Upper lobe of left lung (tissue), 4 donors: ENCODE data around the gene ARSH.

Experiments used
- POLR2A ChIP-seq, 4 donors: fragments of 450-650 bp; IDR thresholded peaks; one replicate each; pipeline ENCODE4 v1.5.1; 2016 to 2017; ENCODE audit warnings: antibody characterized with exemption in 4 of 4, mild to moderate bottlenecking in 2 of 4
- POLR2AphosphoS5 ChIP-seq, 2 donors: sonication (generic); formaldehyde crosslinking; IDR thresholded peaks; one replicate each; pipeline ENCODE4 v1.5.1; 2017; ENCODE audit warnings: antibody characterized with exemption in 2 of 2
- TF ChIP-seq, protein P1 (sequence below), 6 experiments: fragments of 450-650 bp in 4 of 6; fragments of 200-600 bp in 2 of 6; sonication (generic) in 2 of 6; IDR thresholded peaks; one replicate each; pipeline ENCODE4 v1.5.1; 2016 to 2019; ENCODE audit warnings: antibody characterized with exemption in 6 of 6

DNA sequence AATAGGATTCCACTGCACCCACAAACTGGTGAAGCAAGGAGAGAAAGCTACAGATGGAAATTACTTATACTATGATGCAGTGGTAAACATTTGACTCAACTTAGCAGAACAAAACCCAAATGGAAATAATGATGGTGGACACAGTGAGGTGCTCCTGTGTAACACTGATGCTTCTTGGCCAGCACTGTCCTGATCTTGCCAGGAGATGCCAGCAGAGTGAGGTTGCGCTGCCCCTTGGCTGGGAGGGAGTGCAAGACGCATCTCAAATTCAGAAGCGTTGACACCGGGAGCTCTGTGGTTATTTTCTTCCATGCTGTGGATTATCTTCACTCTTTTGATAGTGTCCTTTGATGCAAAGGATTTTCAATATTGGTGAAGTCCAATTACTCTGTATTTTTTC lies 22.0 kb upstream of the ARSH start:
- TF ChIP-seq POLR2A (IDR thresholded peaks at IDR 0.05), result no peak
- TF ChIP-seq, protein P1, sequence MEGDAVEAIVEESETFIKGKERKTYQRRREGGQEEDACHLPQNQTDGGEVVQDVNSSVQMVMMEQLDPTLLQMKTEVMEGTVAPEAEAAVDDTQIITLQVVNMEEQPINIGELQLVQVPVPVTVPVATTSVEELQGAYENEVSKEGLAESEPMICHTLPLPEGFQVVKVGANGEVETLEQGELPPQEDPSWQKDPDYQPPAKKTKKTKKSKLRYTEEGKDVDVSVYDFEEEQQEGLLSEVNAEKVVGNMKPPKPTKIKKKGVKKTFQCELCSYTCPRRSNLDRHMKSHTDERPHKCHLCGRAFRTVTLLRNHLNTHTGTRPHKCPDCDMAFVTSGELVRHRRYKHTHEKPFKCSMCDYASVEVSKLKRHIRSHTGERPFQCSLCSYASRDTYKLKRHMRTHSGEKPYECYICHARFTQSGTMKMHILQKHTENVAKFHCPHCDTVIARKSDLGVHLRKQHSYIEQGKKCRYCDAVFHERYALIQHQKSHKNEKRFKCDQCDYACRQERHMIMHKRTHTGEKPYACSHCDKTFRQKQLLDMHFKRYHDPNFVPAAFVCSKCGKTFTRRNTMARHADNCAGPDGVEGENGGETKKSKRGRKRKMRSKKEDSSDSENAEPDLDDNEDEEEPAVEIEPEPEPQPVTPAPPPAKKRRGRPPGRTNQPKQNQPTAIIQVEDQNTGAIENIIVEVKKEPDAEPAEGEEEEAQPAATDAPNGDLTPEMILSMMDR (IDR thresholded peaks at IDR 0.05), result no peak
- TF ChIP-seq POLR2AphosphoS5 (IDR thresholded peaks at IDR 0.05), result no peak
